Stimulated activated CD4-positive, alpha-beta T cell treated with anti-CD3 and anti-CD28 coated beads, Interleukin-12 subunit alpha, Interleukin-12 subunit beta, amount 100 ng/mL, for 24 hours (primary cell): ENCODE data around the gene NDUFA12.
"Not testable (repeated sequence)": the region's sequence is repeated elsewhere in the genome, so short reads cannot be mapped to it uniquely, and the experiment has no call there.

Experiments used
- DNase-seq, 2 experiments: peaks; one replicate each; pipeline ENCODE4 v3.0.0-alpha.2; 2020; ENCODE audit warnings: low read depth in 2 of 2

NDUFA12 gene

GRCh38 chr12:95003213-95003920 is at the start of gene NDUFA12:
Gene NDUFA12, minus strand, starts transcription at chr12:95003697. Its CDS starts 17 bp downstream, at chr12:95003680.
- peak; percentile 87 to 93 for DNase-seq

- DNase-seq: no peak
Measured at GRCh38 chr12:95051241-95051640, 47.7 kb upstream of the NDUFA12 start.

- no peak for DNase-seq
Measured at GRCh38 chr12:95037906-95038305, 34.4 kb upstream of the NDUFA12 start.

GRCh38 chr12:95034750-95035149 is 31.3 kb upstream of the NDUFA12 start:
- DNase-seq: no peak

GRCh38 chr12:95022477-95022876 is 19.0 kb upstream of the NDUFA12 start:
- no peak for DNase-seq

- no peak for DNase-seq
Measured at GRCh38 chr12:95017482-95017881, 14.0 kb upstream of the NDUFA12 start.

- no peak for DNase-seq
Measured at GRCh38 chr12:95016120-95016519, 12.6 kb upstream of the NDUFA12 start.

GRCh38 chr12:95014554-95014953 is 11.1 kb upstream of the NDUFA12 start:
- DNase-seq: no peak

- no peak for DNase-seq
Measured at GRCh38 chr12:95006206-95006605, 2.7 kb upstream of the NDUFA12 start.

- DNase-seq: no peak
Measured at GRCh38 chr12:95004610-95005009, 1.1 kb upstream of the NDUFA12 start.

- DNase-seq: no peak
Measured at GRCh38 chr12:95003921-95004272, 400 bp upstream of the NDUFA12 start.

- no peak for DNase-seq
Measured at GRCh38 chr12:95002754-95003153, 743 bp downstream of the NDUFA12 start.

- DNase-seq: no peak
Measured at GRCh38 chr12:94998326-94998725, 5.2 kb downstream of the NDUFA12 start.

GRCh38 chr12:94997726-94998125 is 5.8 kb downstream of the NDUFA12 start:
- no peak for DNase-seq

GRCh38 chr12:94997061-94997460 is 6.4 kb downstream of the NDUFA12 start:
- no peak for DNase-seq

GRCh38 chr12:94994312-94994711 is 9.2 kb downstream of the NDUFA12 start:
- no peak for DNase-seq

GRCh38 chr12:94993855-94994254 is 9.6 kb downstream of the NDUFA12 start:
- DNase-seq: not testable (repeated sequence)

- DNase-seq: no peak
Measured at GRCh38 chr12:94990222-94990621, 13.3 kb downstream of the NDUFA12 start.

- no peak for DNase-seq
Measured at GRCh38 chr12:94988471-94988870, 15.0 kb downstream of the NDUFA12 start.

- no peak for DNase-seq
Measured at GRCh38 chr12:94987801-94988200, 15.7 kb downstream of the NDUFA12 start.

GRCh38 chr12:94987076-94987669 is 16.3 kb downstream of the NDUFA12 start:
- no peak for DNase-seq

GRCh38 chr12:94985099-94985498 is 18.4 kb downstream of the NDUFA12 start:
- not testable (repeated sequence) for DNase-seq

GRCh38 chr12:94983321-94983720 is 20.2 kb downstream of the NDUFA12 start:
- DNase-seq: no peak

- DNase-seq: no peak
Measured at GRCh38 chr12:94982456-94982855, 21.0 kb downstream of the NDUFA12 start.
